HEK293 (cell line): ENCODE results near the gene SCART1.

ENCODE experiments used
- CTCF ChIA-PET: fragments of 350-600 bp; formaldehyde crosslinking; extraction: SDS; loops from one replicate; lab custom pipeline; 2021; ENCODE audit warnings: antibody characterized with exemption; lab: Yijun Ruan, JAX
- POLR2A ChIA-PET: fragments of 300-600 bp; formaldehyde crosslinking; extraction: SDS; loops from one replicate; lab custom pipeline; 2020; ENCODE audit warnings: antibody characterized with exemption, inconsistent platforms; lab: Yijun Ruan, JAX
- H3K27ac ChIP-seq: fragments of 200-500 bp; sonication (Bioruptor generic); 2 replicates; pipeline ENCODE4 v1.5.1; 2014; ENCODE audit warnings: low read depth, low read length, control low read depth, inconsistent platforms; ENCODE audit errors: extremely low read depth
- H3K36me3 ChIP-seq, 2 experiments: fragments of 200-500 bp in 1 of 2; sonication (Bioruptor generic) in 1 of 2; 1 replicate in 1 of 2; 2 replicates in 1 of 2; pipeline ENCODE4 v1.5.1; 2014 to 2017; ENCODE audit warnings: inconsistent platforms in 2 of 2, low read length in 2 of 2; ENCODE audit not compliant: control insufficient read depth in 2 of 2, insufficient read depth in 1 of 2
- H3K4me1 ChIP-seq: fragments of 200-500 bp; sonication (Bioruptor generic); 2 replicates; pipeline ENCODE4 v1.5.1; 2014; ENCODE audit warnings: mild to moderate bottlenecking, low read length, inconsistent platforms; ENCODE audit not compliant: control insufficient read depth, insufficient read depth
- H3K4me3 ChIP-seq: 2 replicates; pipeline ENCODE4 v1.5.1; 2011; ENCODE audit warnings: low read depth, mild to moderate bottlenecking, control low read depth, low read length, moderate library complexity
- H3K9me3 ChIP-seq: fragments of 200-500 bp; sonication (Bioruptor generic); 2 replicates; pipeline ENCODE4 v1.5.1; 2014; ENCODE audit warnings: low read depth, low read length, inconsistent platforms; ENCODE audit not compliant: control insufficient read depth, insufficient read depth
- BCL11A ChIP-seq: fragments of 450-650 bp; formaldehyde crosslinking; IDR thresholded peaks from 2 replicates; pipeline ENCODE4 v1.5.1; 2016; ENCODE audit warnings: low read depth, missing biosample characterization, missing genetic modification characterization
- FEZF1 ChIP-seq: fragments of 450-650 bp; formaldehyde crosslinking; IDR thresholded peaks from 2 replicates; pipeline ENCODE4 v1.5.1; 2016; ENCODE audit warnings: missing biosample characterization, missing genetic modification characterization
- GLI2 ChIP-seq: fragments of 450-650 bp; formaldehyde crosslinking; IDR thresholded peaks from 2 replicates; pipeline ENCODE4; 2017; ENCODE audit warnings: missing biosample characterization, missing genetic modification characterization, low read depth, borderline replicate concordance
- HOXC10 ChIP-seq: sonication (generic); formaldehyde crosslinking; IDR thresholded peaks from 2 replicates; pipeline ENCODE4 v1.8.1; 2023; ENCODE audit warnings: mild to moderate bottlenecking, missing genetic modification reagents
- KLF1 ChIP-seq: fragments of 450-650 bp; formaldehyde crosslinking; IDR thresholded peaks from 2 replicates; pipeline ENCODE4 v1.5.1; 2016; ENCODE audit warnings: missing biosample characterization, missing genetic modification characterization
- PRDM6 ChIP-seq: fragments of 450-650 bp; formaldehyde crosslinking; IDR thresholded peaks from 2 replicates; pipeline ENCODE4 v1.5.1; 2017; ENCODE audit warnings: missing biosample characterization, missing genetic modification characterization
- SALL2 ChIP-seq: fragments of 450-650 bp; formaldehyde crosslinking; IDR thresholded peaks from 2 replicates; pipeline ENCODE4 v1.5.0; 2017; ENCODE audit warnings: missing biosample characterization, mild to moderate bottlenecking, missing genetic modification characterization, borderline replicate concordance
- ZBTB11 ChIP-seq: fragments of 450-650 bp; formaldehyde crosslinking; conservative IDR thresholded peaks from 2 replicates; pipeline ENCODE4 v1.5.1; 2016; ENCODE audit warnings: low read depth, missing biosample characterization, missing genetic modification characterization
- ZBTB21 ChIP-seq: fragments of 450-650 bp; formaldehyde crosslinking; IDR thresholded peaks from 2 replicates; pipeline ENCODE4 v1.5.1; 2017; ENCODE audit warnings: missing biosample characterization, missing genetic modification characterization
- ZNF24 ChIP-seq: fragments of 450-650 bp; formaldehyde crosslinking; IDR thresholded peaks from 2 replicates; pipeline ENCODE4 v1.5.1; 2016; ENCODE audit warnings: missing biosample characterization, missing genetic modification characterization
- ZNF274 ChIP-seq, 2 experiments: fragments of 200-500 bp in 1 of 2; fragments of 450-650 bp in 1 of 2; sonication (Bioruptor generic) in 1 of 2; formaldehyde crosslinking in 1 of 2; IDR thresholded peaks; 2 replicates each; pipeline versions ENCODE4 v1.5.1 to v1.6.1; 2014 to 2016; ENCODE audit warnings: borderline replicate concordance in 1 of 2, inconsistent platforms in 1 of 2, low read length in 1 of 2, missing biosample characterization in 1 of 2, missing genetic modification characterization in 1 of 2
- ZNF324 ChIP-seq: fragments of 450-650 bp; formaldehyde crosslinking; IDR thresholded peaks from 2 replicates; pipeline ENCODE4 v1.5.1; 2016; ENCODE audit warnings: missing biosample characterization, missing genetic modification characterization
- ZNF391 ChIP-seq: fragments of 450-650 bp; formaldehyde crosslinking; IDR thresholded peaks from 2 replicates; pipeline ENCODE4 v1.5.1; 2016; ENCODE audit warnings: low read depth, missing biosample characterization, missing genetic modification characterization, borderline replicate concordance
- ZNF514 ChIP-seq: fragments of 450-650 bp; formaldehyde crosslinking; IDR thresholded peaks from 2 replicates; pipeline ENCODE4 v1.5.1; 2016; ENCODE audit warnings: missing biosample characterization, missing genetic modification characterization
- ZNF747 ChIP-seq: fragments of 450-650 bp; formaldehyde crosslinking; IDR thresholded peaks from 2 replicates; pipeline ENCODE4 v1.5.1; 2016; ENCODE audit warnings: missing biosample characterization, missing genetic modification characterization
- ZNF785 ChIP-seq: fragments of 450-650 bp; formaldehyde crosslinking; IDR thresholded peaks from 2 replicates; pipeline ENCODE4 v1.5.1; 2016; ENCODE audit warnings: missing biosample characterization, missing genetic modification characterization
- ZNF792 ChIP-seq: fragments of 450-650 bp; formaldehyde crosslinking; IDR thresholded peaks from 2 replicates; pipeline ENCODE4 v1.5.1; 2016; ENCODE audit warnings: missing biosample characterization, missing genetic modification characterization
- TF ChIP-seq, protein P1 (sequence below): fragments of 450-650 bp; formaldehyde crosslinking; IDR thresholded peaks from 2 replicates; pipeline ENCODE4 v1.5.1; 2017; ENCODE audit warnings: missing biosample characterization, missing genetic modification characterization
- TF ChIP-seq, protein P2 (sequence below): fragments of 450-650 bp; formaldehyde crosslinking; IDR thresholded peaks from 2 replicates; pipeline ENCODE4 v1.5.1; 2016; ENCODE audit warnings: missing biosample characterization, missing genetic modification characterization, low read depth
- TF ChIP-seq, protein P3 (sequence below): sonication (generic); formaldehyde crosslinking; IDR thresholded peaks from 2 replicates; pipeline ENCODE4 v1.8.1; 2022; ENCODE audit warnings: mild to moderate bottlenecking, moderate library complexity, missing genetic modification reagents
- TF ChIP-seq, protein P4 (sequence below): fragments of 450-650 bp; formaldehyde crosslinking; IDR thresholded peaks from 2 replicates; pipeline ENCODE4 v1.5.1; 2016; ENCODE audit warnings: missing biosample characterization, missing genetic modification characterization

The SCART1 gene

GRCh38 chr10:133445268-133445732 is 8.4 kb upstream of the SCART1 start (continued):
- no peak for TF ChIP-seq PRDM6
- TF ChIP-seq HOXC10 (CRISPR knock-in tag), result no peak

GRCh38 chr10:133445751-133446708 is 7.7 kb upstream of the SCART1 start:
- Histone ChIP-seq H3K36me3 (peaks cover 0 to 7% of the 10 kb centered on the region in 2 experiments; a peak in 1 of 3 replicates), H3K4me1 (no peaks in the 10 kb centered on the region), H3K27ac (no peak overlapping the region), H3K4me3 (no peak overlapping the region), H3K9me3 (no peaks in the 10 kb centered on the region)
- ChIA-PET CTCF (no interaction called here), POLR2A (no interaction called here)
- TF ChIP-seq ZBTB11 (tag by site-specific recombination) (no peak), ZNF785 (tag by site-specific recombination) (no peak), ZBTB21 (tag by site-specific recombination) (no peak), SALL2 (tag by site-specific recombination) (no peak), ZNF24 (tag by site-specific recombination) (no peak), BCL11A (tag by site-specific recombination) (no peak), ZNF274 (IDR thresholded peaks at IDR 0.05; ENCODE audit: low read length) (no peak), ZNF274 (tag by site-specific recombination; IDR thresholded peaks at IDR 0.05; ENCODE audit: borderline replicate concordance) (no peak), FEZF1 (tag by site-specific recombination) (no peak), ZNF792 (tag by site-specific recombination) (no peak), KLF1 (tag by site-specific recombination) (no peak), GLI2 (tag by site-specific recombination) (no peak), ZNF324 (no peak), ZNF747 (tag by site-specific recombination) (no peak), ZNF391 (no peak), ZNF514 (tag by site-specific recombination) (no peak)
- TF ChIP-seq, protein P1, sequence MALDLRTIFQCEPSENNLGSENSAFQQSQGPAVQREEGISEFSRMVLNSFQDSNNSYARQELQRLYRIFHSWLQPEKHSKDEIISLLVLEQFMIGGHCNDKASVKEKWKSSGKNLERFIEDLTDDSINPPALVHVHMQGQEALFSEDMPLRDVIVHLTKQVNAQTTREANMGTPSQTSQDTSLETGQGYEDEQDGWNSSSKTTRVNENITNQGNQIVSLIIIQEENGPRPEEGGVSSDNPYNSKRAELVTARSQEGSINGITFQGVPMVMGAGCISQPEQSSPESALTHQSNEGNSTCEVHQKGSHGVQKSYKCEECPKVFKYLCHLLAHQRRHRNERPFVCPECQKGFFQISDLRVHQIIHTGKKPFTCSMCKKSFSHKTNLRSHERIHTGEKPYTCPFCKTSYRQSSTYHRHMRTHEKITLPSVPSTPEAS (tag by site-specific recombination), result no peak
- TF ChIP-seq, protein P2, sequence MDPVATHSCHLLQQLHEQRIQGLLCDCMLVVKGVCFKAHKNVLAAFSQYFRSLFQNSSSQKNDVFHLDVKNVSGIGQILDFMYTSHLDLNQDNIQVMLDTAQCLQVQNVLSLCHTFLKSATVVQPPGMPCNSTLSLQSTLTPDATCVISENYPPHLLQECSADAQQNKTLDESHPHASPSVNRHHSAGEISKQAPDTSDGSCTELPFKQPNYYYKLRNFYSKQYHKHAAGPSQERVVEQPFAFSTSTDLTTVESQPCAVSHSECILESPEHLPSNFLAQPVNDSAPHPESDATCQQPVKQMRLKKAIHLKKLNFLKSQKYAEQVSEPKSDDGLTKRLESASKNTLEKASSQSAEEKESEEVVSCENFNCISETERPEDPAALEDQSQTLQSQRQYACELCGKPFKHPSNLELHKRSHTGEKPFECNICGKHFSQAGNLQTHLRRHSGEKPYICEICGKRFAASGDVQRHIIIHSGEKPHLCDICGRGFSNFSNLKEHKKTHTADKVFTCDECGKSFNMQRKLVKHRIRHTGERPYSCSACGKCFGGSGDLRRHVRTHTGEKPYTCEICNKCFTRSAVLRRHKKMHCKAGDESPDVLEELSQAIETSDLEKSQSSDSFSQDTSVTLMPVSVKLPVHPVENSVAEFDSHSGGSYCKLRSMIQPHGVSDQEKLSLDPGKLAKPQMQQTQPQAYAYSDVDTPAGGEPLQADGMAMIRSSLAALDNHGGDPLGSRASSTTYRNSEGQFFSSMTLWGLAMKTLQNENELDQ, result no peak
- TF ChIP-seq, protein P3, sequence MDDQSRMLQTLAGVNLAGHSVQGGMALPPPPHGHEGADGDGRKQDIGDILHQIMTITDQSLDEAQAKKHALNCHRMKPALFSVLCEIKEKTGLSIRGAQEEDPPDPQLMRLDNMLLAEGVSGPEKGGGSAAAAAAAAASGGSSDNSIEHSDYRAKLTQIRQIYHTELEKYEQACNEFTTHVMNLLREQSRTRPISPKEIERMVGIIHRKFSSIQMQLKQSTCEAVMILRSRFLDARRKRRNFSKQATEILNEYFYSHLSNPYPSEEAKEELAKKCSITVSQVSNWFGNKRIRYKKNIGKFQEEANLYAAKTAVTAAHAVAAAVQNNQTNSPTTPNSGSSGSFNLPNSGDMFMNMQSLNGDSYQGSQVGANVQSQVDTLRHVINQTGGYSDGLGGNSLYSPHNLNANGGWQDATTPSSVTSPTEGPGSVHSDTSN, result no peak
- TF ChIP-seq, protein P4, sequence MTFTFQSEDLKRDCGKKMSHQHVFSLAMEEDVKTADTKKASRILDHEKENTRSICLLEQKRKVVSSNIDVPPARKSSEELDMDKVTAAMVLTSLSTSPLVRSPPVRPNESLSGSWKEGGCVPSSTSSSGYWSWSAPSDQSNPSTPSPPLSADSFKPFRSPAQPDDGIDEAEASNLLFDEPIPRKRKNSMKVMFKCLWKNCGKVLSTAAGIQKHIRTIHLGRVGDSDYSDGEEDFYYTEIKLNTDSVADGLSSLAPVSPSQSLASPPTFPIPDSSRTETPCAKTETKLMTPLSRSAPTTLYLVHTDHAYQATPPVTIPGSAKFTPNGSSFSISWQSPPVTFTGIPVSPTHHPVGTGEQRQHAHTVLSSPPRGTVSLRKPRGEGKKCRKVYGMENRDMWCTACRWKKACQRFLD, result no peak
